Measurements from ENCODE around the gene CBX8. TPM values are rescaled to one million over a fixed set of nuclear protein-coding genes. Genes with fewer than 3 reads are reported as not detected.

Gene CBX8
- total and polyA plus RNA-seq, 2 donors (not counting 3 experiments of a cell fraction or from before 2014, with no cell fraction given) = 0.69 to 3.1 TPM

DNA sequence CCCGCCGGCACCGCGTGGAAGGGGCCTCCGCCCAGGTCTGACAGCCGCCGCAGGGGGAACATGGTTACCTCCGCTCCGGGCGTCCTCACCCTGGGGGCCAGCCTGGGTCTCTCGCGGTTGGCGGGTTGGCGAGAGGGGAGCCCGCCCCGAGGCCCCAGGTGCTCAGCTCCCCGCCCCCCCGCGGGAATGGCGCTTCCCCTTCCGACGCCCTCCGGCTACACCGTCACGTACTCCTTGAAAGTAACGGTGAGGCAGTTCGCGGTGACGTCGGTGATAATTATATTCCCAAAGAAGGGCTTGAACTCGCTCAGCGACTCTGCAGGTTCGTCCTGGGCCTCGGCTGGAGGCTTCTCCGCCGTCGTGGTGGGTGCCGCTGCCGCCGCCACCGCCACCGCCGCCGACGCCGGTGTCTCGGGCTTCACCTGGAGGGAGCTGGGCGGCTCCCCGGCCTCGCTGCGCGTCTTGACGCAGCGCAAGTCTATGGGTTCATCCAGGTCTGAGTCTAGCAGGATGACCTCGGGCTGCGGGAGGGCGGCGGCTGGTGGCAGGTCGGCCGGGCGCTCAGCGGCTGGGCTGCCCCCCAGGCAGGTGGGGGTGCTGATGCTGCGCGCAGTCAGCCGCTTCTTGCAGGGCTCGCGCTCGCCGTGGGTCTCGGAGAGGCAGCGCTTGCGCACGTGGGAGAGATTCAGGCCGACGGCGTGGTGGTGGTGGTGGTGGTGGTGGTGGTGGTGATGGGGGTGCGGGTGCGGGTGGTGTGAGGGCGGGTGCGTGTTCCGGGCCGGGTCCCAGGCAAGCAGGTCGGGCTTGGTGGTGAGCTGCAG lies 37.1 kb upstream of the CBX8 start:
- Histone ChIP-seq H3K9me3 (replicated peaks; ENCODE audit: control insufficient read depth, insufficient read depth, low read length) (no peaks in the 10 kb centered on the region), H3K4me2 (ENCODE audit: insufficient read depth, low read length) (no peak overlapping the region), H3K9ac (replicated peaks; ENCODE audit: extremely low read depth, insufficient read depth, low read length) (no peak overlapping the region), H3K4me1 (ENCODE audit: control insufficient read depth, extremely low read depth, insufficient read depth, low read length) (peaks cover 11% of the 10 kb centered on the region), H3K27me3 (ENCODE audit: control insufficient read depth in 2 of 2, insufficient read depth in 2 of 2, low read length in 2 of 2) (no peaks in the 10 kb centered on the region), H4K20me1 (replicated peaks; ENCODE audit: control insufficient read depth, extremely low read depth, insufficient read depth, low read length) (no peaks in the 10 kb centered on the region), H3K4me3 (replicated peaks in 1 of 3; ENCODE audit: insufficient read depth in 1 of 3, low read depth in 1 of 3, low read length in 3 of 3) (no peak overlapping the region), H3K36me3 (ENCODE audit: control insufficient read depth in 2 of 2, extremely low read depth in 1 of 2, insufficient read depth in 2 of 2, low read length in 2 of 2) (peaks cover 0 to 3% of the 10 kb centered on the region in 2 experiments), H3K79me2 (ENCODE audit: control insufficient read depth, insufficient read depth, low read length) (no peaks in the 10 kb centered on the region), H3K27ac (ENCODE audit: insufficient read depth, low read depth, low read length) (no peak overlapping the region), H3K9me1 (replicated peaks; ENCODE audit: control insufficient read depth, extremely low read depth, insufficient read depth, low read length) (no peaks in the 10 kb centered on the region), H2AFZ (ENCODE audit: low read depth, low read length) (no peak overlapping the region)
- no TSS peak for BruUV-seq (replicated peaks)
- intact Hi-C loops (cut with micrococcal nuclease) (no loop called here), dilution Hi-C loops (cut with MboI; ENCODE audit: extremely low pct_ligation_motif_present, low sequenced_read_pairs) (no loop called here)
- DNase-seq (ENCODE audit: low read depth, low spot score) (no peak), FAIRE-seq (no peak)
- TF ChIP-seq EZH2 (IDR thresholded peaks at IDR 0.05; ENCODE audit: borderline replicate concordance, low read depth, low read length, severe bottlenecking) = no peak
- no peak for TF ChIP-seq POLR2A (IDR thresholded peaks at IDR 0.05; ENCODE audit: low read depth, low read length)
- TF ChIP-seq MYC (IDR thresholded peaks at IDR 0.05; ENCODE audit: low read depth, low read length) = no peak
- no peak for TF ChIP-seq JUN (IDR thresholded peaks at IDR 0.05; ENCODE audit: borderline replicate concordance, insufficient read depth, insufficient read length, low read depth)
- TF ChIP-seq, protein P1, sequence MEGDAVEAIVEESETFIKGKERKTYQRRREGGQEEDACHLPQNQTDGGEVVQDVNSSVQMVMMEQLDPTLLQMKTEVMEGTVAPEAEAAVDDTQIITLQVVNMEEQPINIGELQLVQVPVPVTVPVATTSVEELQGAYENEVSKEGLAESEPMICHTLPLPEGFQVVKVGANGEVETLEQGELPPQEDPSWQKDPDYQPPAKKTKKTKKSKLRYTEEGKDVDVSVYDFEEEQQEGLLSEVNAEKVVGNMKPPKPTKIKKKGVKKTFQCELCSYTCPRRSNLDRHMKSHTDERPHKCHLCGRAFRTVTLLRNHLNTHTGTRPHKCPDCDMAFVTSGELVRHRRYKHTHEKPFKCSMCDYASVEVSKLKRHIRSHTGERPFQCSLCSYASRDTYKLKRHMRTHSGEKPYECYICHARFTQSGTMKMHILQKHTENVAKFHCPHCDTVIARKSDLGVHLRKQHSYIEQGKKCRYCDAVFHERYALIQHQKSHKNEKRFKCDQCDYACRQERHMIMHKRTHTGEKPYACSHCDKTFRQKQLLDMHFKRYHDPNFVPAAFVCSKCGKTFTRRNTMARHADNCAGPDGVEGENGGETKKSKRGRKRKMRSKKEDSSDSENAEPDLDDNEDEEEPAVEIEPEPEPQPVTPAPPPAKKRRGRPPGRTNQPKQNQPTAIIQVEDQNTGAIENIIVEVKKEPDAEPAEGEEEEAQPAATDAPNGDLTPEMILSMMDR (IDR thresholded peaks at IDR 0.05; ENCODE audit: extremely low read depth in 1 of 2, insufficient read depth in 1 of 2, low read depth in 1 of 2, low read length in 2 of 2) = no peak
- no peak for TF ChIP-seq FOS (IDR thresholded peaks at IDR 0.05; ENCODE audit: borderline replicate concordance, insufficient read depth, low read length)
- TF ChIP-seq, protein P2, sequence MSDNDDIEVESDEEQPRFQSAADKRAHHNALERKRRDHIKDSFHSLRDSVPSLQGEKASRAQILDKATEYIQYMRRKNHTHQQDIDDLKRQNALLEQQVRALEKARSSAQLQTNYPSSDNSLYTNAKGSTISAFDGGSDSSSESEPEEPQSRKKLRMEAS (IDR thresholded peaks at IDR 0.05; ENCODE audit: insufficient read depth, insufficient read length) = no peak
- no peak for TF ChIP-seq POLR2AphosphoS5 (IDR thresholded peaks at IDR 0.05; ENCODE audit: insufficient read depth, low read depth, low read length)
- no peak for TF ChIP-seq GATA2 (IDR thresholded peaks at IDR 0.05; ENCODE audit: insufficient read depth, insufficient read length, low read depth, low read length)
- POLR2A ChIA-PET = no interaction called here
- CTCF ChIA-PET = interaction anchor here (0.7 to 2.3 kb wide), 9 partner anchors 9 to 92 kb away, joined by 3 to 14 read pairs (median 3); no protein-coding TSS in a partner anchor
